ENCODE results near the gene LRRC8C.

Gene LRRC8C

DNA sequence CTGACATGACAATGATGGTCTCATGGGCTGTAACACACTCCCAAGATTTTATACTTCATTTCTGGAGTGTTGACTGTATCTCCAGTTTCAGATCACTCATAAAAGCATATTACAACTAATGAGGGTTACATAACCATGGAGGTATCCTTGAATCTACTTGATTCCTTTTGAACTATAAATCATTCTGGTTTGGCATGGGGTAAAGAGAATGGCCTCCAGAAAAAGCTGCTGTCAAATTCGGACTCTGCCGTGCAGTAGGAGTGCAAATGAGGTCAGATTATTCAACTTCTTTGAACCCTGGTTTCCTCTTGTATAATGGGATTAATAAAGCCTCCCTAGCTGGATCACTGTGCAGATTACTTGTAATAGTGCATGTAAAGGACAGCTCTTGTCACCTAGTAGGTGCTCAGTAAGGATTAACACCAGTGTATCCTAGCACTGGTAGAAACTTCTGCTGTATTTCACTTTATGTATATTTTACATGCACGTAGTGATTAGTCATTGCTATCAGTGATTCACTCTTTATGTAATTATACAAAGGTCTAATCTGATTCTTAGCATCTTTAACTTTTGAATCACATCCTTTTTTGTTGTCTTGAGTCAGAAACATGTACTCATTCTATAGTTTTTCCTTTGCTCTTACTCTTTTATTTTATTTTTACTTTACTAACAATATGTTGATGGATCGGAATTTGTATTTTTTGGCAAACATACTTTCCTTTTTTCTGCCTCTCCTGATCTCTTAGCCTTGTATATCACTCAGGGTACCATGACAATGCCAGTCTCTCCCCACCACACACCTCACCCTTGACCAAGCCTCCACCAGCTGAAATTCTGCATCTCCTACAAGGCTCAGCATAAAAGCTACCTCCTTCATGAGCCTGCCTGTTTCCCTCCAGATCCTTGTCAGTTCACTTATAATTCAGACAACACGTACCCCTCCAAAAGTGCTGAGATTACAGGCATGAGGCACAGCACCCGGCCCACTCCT lies 3.2 kb downstream of the LRRC8C start:
- DNase-seq, result no peak

DNA sequence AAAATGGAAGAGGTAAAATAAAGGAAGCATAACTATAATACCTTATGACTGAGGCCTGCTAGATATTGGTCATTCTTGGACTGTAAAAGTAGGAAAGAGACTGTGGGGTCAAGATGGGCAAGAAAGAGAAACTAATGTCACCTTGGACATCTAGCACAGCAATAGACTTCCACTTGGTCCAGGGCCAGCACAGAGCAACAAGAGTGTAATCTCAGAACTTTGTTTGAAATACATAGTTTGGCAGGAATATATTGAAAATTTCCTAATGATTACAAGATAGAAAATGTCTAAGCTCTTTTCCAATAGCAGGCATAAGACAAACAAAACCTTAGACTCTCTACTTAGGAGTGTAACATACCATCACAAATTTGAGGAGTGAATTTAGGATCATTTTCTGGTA lies 4.6 kb downstream of the LRRC8C start:
- no peak for DNase-seq

DNA sequence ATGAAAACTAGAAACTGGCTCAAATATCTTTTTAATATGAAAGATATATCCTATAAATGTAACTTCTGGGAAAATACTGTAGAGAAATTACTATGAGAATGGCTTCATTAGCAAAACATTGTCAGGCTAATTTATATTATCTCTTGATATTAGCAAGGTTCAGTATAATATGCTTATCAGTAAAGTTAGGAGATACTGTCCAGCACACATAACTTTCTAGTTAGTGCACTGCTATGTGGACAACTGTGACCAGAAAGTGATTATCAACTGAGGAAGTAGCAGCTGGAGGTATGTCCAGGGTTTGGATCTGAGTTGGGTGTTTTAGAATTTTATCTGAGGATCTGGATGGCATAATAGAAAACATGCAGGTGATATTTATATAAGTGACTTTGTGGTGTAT lies 7.5 kb downstream of the LRRC8C start:
- DNase-seq, result no peak

DNA sequence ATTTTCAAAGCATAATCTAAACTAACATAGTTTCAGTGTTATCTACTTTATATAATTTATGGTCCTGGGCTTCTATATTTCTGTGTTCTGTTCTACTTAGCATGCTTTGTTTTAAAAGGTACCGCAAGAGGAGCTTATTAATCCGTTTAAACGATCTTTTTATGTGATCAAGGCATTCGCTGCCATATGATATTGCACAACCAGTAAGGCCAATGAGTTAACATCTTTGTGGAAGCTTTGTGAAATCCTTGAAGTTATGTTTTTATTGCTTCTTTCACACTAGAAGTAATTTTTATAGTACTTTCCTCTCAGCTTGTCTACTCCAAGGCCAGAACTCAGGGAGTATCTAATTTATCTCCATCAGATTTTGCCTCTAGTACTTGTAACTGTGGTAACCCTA lies 8.9 kb downstream of the LRRC8C start:
- no peak for DNase-seq

DNA sequence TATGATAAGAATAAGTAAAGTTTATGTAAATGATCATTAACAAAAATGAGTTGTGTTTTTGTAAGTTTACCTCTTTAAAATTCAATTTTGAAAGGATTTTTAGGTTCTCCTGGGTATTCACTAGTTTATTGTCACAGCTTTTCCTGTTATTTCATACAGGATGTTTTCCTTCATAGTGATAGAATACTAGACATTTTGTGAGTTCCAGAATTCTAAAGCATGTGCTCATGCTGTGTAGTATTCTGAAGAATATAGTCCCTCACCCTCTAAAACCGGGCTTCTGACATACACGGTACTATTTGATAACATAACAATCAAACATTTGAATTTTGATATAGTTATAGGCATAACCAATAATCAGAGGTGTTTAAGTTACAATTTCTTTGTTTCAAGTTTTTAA lies 10.7 kb downstream of the LRRC8C start:
- DNase-seq, result no peak

DNA sequence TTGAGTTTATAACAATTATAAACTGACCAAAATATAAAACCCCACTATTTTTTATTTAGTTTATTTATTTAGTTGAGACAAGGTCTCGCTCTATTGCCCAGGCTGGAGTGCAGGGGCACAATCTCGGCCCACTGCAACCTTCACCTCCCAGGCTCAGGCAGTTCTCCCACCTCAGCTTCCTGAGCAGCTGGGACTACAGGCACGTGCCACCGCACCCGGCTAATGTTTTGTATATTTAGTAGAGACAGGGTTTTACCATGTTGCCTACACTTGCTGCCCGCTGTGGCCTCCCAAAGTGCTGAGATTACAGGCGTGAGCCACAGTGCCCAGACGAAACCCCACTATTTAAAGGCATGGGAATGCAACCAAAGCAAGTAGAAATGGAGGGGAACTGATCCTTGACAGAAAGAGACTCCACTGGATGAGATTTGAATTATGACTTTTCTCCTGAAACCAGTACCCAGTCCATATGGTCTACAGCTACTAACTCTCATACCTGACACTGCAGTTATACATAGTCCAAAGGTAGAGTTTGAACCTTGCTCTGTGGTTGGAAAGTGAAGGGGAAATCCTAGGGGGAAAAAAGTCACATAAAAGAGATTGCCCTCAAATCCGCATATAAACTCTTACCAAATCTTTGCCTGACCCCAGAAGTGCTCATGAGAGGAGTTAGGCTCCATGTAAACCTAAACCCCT lies 11.3 kb downstream of the LRRC8C start:
- no peak for DNase-seq

DNA sequence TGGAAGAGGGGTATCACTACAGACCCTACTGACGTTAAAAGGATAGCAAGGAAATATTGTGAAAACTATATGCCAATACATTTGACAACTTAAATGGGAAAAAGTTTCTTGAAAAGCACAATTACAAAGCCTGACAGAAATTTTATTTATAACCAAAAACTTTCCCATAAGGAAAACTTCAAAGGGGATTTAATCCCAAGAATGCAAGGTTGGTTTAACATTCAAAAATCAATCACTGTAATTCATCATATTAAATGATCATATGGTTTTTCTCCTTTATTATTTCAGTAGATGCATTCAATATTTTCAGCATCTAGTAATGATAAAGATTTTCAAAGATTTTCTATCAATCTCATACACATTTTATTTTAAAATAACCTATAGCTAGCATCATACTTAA lies 13.3 kb downstream of the LRRC8C start:
- no peak for DNase-seq

DNA sequence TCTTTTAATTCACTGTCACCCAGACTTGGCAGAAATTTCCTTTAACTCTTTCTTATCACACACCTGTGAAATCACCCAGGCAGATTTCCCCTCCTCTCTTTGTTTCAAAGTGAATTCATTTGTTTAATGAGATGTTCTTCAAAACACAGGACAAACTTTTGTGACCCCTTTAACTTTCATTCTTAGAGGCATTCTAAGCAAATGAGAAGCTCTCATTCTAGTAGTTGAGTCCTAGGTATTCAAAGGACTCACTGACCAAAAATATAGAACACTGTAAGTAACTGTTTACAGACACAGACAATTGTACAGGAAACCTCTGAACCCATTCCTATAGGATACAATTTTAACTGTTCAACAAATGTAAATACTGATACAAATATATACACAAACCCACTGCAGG lies 16.9 kb downstream of the LRRC8C start:
- no peak for DNase-seq

DNA sequence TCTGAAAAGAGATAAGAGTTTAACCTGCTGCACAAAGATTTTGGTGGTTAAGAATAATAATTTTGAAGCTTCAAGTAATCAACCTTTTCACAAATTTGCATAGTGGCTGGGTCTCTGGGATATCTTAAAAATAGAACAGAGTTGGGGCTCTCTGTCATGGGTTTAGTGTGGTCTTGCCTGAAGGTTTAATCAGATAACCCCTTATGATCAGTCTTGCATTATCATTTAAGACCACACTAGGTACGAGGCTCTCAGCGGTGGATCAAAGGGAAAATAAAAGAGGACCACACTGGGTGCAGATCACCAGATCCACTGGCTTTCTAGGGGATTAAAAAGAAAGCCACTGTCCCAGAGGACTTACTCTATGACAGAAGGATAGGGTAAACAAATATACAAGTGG lies 19.5 kb downstream of the LRRC8C start:
- no peak for DNase-seq

DNA sequence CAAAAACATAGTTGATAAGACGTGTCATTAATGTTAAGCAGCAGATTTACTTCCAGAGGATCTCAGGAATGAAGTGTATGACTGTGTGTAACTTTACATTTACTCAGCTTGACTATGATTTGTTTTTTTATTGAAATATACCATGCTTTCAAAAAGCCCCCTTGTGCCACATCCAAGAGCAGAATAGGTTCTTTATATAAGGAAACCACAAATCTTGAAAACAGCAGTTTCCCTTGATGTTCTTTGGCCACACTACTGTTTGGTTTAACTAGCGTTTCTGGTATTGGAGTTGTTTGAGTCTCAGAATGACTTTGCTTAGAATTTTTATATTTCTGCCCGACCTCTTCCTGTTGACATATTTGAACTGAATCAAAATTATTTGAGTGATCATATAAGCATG lies 25.0 kb downstream of the LRRC8C start:
- no peak for DNase-seq

DNA sequence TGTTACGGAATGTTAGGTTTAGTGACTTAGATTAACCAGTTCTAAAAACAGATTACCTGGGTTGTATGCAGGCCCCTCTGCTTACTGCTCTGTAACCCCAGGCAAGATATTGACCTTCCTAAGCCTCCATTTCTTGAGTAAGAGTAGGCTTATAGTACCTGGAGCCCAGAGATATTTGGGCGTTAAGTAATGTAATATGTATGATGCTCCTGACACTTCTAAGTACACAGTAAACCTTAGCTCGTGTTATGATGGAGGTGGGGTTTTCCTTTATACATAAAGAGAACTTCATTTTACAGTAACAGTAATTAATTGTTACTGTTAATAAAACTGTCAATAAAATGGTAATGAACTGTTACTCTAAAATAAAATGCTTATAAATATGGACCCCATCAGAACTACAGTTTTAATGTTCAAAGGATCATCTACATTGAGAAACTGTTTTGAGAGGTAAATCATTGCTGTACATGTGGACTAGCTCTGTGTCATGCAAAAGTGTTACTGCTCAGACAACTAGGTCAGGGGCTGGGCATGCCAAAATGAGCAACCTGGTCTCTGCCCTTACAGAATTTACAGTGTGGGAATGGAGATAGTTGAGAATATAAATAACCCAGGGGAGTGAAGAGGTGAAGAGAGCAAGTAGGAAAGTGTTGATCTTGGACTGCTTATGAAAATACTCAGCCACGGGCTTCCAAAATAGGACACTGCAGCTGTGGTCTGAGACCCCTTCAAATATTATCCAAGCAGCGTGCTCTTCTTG lies 26.6 kb downstream of the LRRC8C start:
- DNase-seq, result no peak

DNA sequence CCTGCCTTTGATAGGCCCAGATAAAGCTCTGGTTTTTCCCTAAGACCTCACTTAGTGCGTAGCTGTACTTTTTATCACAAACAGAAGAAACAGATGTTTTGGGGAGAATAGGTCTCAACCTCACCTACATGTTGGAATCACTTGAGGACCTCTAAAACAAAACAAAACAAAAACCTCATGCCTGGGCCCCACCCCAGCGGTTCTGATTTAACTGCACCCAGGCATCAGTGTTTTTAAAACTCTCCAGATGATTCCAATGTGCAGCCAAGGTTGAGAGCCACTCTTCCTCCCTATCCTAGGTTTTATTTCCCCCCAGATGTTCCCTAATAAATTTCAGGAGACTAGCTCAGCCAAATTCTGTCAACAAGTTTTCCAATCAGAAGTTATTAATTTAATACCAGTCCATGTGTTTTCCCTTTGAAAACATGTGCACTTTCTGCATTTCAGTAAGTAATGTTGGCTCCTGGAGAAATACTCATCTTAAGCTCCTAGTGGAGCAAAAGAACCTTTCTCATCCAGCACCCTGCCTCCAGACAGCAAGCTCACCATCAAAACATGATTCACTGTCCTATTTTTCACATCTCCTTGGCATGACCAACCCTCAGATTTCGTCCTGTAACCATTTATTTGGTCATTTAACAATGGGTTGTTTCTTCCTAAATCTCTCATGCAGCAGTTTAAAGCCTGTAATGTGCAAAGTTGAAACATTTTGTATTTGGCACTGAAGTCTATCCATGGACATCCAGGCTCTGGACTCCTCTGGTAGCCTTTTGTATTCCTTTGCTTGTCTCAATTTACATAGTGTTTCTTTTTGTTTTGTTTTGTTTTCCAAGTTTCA lies 27.5 kb downstream of the LRRC8C start:
- no peak for DNase-seq

DNA sequence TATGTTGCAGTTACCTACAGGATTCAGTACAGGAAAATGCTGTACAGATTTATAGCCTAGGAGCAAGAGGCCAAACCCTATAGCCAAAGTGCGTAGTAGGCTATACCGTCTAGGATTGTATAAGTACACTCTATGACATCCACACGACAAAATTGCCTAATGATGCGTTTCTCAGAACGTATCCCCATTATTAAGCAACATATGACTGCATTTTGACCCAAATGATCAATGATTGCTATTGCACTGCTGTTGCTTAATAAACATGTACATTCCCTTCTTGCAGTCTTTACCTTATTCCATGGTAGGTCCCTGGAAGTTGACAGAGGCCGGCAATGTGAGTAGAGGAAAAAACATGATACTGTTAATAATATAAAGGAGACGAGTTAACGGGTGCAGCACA lies 33.0 kb downstream of the LRRC8C start:
- DNase-seq, result no peak

DNA sequence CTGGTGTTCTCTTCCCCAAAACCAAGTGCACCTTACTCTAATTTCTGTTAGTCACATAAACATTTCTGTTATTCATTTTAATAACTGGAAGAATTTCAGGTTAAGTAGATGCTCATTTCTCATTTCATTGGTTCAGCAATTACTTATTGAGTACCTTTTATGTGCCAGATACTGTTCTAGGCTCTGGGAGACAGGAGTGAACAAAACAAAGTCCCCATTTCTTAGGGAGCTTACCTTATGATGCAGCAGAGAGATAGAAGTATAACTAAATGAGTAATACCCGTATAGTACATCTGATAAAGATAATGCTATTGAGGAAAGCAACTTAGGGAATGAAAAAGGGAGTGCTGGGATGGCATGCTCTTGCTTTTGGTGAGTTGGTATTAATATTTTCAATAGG lies 33.7 kb downstream of the LRRC8C start:
- no peak for DNase-seq

DNA sequence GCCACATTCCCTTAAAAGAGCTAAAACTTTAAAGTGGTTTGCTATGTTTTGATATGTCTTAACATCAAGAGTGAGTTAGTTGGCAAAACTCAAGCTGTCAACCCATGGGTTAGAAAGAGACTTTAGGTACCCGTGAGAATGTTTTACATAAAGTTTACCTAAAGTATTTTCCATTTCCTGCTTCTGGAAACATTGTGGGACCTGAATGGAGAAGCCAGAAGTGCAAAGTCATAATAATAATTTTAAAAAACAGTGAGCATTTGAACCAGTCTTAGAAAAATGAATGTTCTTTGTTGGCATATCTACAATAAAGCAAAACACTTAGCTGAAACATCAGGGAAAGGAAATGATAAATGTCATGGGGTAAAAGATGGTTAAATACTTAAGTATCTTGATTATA lies 34.8 kb downstream of the LRRC8C start:
- no peak for DNase-seq

DNA sequence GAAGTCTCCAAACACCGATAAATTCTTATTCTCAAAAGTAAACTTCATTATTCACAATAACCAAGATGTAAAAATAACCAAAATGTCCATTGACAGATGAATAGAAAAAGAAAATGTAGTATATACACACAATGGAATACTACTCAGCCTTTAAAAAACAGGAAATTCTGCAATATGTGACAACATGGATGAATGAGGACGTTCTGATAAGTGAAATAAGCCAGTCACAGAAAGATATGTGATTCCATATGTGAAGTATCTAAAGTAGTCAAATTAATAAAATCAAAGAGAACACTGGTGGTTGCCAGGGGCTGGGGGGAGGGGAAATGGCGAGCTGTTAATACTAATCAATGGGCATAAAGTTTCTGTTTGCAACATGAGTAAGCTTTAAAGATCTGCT lies 36.0 kb downstream of the LRRC8C start:
- no peak for DNase-seq

DNA sequence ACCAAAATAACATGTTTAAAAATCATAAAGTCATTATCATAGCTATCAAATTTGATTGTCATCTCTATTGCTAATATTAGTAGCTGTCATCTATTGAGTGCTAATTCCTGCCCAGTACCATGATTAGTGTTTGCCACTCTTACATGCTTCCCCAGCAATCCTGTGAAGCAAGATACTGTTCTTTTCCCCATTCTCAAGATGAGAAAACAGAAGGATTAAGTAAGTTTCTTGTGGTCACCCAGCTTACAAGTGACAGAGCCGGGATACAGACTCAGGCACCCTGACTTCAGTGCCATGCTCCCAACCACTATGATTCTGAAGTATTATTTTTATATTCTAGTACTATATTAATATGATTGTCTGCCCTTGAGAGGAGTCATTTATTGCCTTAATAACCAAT lies 36.5 kb downstream of the LRRC8C start:
- DNase-seq, result no peak

DNA sequence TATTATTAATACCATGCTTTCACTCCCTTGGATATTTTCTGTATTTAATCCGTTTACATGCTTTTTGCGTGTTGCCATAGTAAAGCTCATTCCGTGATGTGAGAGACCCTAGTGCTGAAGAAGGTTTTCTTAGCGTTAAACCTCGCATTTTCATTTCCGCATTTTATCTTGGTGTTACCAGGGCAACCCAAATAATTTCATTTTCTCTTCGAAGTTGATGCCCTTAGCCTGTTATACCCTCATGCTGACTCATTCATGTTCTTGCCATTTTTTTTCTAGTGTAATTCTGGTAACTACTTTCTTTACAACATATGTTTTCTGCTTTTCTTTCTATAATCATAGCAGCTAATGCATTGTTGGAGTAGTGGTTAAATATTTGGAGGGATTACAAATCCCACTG lies 37.2 kb downstream of the LRRC8C start:
- DNase-seq, result no peak

DNA sequence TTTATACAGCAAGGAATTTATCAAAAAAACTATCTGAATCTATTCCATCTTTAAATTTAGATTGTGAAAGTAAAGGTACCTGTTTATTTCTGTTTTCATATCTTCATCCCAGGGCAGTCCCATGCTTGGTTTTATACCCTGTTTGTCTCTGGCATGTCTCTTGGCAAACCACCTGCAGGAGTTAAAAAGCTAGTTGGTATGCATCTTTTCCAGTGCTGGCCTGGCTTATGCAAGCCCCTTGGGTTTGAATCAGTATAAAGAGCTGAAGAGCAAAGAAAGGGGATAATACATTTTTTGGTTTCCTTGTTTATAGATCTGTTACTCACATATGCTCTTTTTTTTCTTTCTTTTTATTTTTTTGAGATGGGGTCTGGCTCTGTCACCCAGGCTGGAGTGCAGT lies 37.8 kb downstream of the LRRC8C start:
- DNase-seq, result no peak

DNA sequence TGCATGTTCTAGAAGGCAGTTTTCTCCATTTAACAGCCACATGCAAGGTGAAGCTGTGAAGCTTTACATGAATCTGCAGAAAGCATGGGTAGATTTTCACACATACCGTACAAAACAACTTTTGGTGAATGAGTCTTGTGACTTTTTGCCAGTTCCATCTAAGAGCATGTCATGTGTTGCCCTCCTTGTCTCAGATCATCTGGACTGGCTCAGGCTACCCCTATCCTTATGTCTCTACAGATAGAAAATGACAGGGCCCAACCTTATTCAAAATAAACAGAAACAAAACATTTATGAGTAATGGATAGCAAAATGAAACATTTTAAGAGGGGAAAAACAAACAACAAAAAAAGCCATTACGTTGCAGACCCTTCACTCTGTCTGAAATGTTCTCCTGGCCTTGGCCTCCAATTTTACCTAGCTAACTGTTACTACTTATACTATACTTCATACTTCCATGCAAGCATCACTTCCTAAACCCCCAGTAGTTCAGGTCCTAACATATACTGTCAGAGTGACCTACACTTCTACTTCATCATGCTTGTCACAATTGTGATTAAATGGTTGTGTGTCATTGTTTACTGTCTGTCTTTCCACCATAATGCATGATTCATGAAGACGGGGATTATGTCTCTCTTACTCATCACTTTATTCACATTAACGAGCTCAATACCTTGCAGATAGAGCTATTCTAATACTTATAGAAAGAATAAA lies 39.0 kb downstream of the LRRC8C start:
- DNase-seq, result no peak

DNA sequence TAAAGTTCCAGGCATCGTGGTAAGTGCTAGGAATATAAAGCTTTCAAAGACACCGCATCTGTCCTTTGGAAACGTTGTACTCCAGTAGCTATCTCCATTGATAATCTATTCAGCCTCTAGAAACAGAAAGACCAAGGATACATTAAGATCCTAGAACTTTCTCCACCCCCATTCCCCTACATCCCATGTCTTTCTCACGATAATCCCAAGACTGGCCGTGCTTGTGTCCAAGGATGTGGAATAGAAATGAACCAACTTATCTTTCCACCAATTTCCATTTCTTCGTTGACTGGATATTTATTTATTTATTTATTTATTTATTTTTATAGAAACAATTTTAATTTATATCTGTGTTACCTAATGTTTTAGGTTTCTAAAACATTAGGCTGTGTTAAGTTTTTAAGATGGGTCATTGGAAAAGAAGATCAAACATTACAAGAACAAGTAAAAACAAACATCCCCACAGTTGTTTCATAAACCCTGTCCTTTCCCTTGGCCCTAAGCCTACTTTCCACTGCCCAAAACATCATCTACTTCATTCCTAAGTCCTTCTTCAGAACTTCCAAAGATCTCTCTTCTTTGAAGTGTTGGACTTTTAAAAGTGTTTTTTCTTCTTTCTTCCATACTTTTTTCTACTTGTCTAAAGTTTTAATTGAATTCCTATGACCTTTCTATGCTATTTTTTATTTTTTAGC lies 39.7 kb downstream of the LRRC8C start:
- DNase-seq, result no peak
